GM21367 (cell line): Measurements from ENCODE around the gene XKR8.

Experiments
- ATAC-seq: cut with Tn5 transposase; IDR thresholded peaks from one replicate; pipeline ENCODE4 v1.9.1; 2021; ENCODE audit not compliant: unreplicated experiment

Gene XKR8

DNA sequence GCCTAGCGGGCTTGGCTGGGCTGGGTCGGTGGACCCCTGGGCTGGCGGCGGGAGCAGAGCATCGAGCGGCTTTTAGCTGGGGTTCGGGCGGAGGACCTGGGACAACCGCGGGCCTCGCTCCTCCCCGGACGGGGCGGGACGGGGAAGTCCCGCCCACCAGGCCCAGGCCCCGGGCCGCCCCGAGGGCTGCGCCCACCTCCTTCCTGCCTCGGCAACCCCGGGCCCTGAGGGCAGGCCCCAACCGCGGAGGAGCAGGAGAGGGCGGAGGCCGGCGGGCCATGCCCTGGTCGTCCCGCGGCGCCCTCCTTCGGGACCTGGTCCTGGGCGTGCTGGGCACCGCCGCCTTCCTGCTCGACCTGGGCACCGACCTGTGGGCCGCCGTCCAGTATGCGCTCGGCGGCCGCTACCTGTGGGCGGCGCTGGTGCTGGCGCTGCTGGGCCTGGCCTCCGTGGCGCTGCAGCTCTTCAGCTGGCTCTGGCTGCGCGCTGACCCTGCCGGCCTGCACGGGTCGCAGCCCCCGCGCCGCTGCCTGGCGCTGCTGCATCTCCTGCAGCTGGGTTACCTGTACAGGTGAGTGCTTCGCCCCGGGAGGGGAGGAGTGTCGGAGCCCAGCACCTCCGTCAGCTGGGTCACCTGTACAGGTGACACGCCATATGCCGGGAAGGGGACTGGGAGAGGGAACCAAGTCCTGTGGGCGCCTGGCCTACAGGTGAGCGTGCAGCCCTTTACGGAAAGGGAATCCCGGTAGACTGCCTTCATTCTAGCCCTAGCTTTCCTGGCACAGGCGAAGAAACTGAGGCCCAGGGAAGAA is at the start of gene XKR8:
TSS of gene XKR8 (plus strand) at position 182 of the 812 bp plus-strand sequence. CDS start at position 279, 97 bp downstream.
- peak; percentile 71 for ATAC-seq

DNA sequence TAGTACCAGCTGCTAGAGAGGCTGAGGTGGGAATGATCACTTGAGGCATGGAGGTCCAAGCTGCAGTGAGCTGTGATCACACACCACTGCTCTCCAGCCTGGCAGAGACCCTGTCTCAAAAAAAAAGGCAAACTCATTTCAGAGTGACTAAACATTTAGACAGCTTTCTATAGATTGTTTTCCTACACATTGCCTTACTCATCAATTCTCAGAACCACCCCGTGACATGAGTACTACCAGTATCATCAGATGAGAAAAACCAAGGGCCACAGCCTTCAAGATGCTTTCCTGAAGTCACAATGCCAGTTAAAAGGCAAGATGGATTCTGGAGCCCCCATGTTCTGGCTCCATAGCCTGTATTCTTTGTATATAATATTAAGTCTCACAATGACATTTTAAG is 47.3 kb upstream of the XKR8 start:
- no peak for ATAC-seq

GRCh38 chr1:27915082-27915575 is 44.6 kb upstream of the XKR8 start:
- ATAC-seq = no peak

DNA sequence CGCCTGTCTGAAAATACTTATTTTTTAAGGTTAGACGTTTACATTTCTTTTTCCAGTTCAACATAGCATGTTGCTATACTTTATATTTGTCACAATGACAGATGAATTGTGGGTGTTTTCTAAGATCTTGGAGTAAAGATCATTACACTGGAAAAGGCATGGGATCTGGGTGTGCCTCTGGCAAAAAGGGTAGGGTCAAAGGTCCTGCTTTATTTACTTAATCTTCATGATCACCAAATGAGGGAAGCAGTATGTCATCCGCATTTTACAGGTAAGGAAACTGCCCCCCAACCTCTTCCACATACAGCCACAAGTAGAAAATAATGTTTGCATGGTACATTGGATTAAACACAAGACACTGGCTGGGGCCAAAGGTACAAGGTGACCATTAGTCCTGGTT is 37.5 kb upstream of the XKR8 start:
- no peak for ATAC-seq

- ATAC-seq = no peak
Observed at GRCh38 chr1:27928216-27928954, 31.4 kb upstream of the XKR8 start.

DNA sequence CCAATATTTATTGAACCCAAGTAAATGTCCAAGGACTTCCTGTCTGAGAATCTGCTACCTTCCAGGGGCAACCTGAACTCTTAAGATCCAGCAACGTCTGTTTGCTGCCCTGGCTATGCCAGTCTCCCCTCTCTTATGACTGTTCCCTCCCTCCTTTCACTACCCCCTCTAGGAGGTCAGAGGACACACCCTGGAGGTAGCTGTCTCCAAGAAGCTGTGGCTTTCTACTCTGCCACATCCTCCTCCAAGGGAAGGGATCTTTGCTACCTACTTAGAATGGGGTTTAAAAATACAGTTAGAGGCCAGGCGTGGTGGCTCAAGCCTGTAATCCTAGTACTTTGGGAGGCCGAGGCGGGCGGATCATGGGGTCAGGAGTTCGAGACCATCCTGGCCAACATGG is 28.6 kb upstream of the XKR8 start:
- no peak for ATAC-seq

- ATAC-seq = no peak
Observed at GRCh38 chr1:27931759-27932158, 28.0 kb upstream of the XKR8 start.

- no peak for ATAC-seq
Observed at GRCh38 chr1:27934818-27935549, 24.8 kb upstream of the XKR8 start, which contains the start of gene SMPDL3B. SMPDL3B (plus strand) TSS chr1:27935000; CDS start chr1:27935184, 184 bp downstream.

- no peak for ATAC-seq
Observed at GRCh38 chr1:27935721-27936120, 24.1 kb upstream of the XKR8 start.

- ATAC-seq = no peak
Observed at GRCh38 chr1:27936370-27936769, 23.4 kb upstream of the XKR8 start.

GRCh38 chr1:27937524-27937836 is 22.3 kb upstream of the XKR8 start:
- no peak for ATAC-seq

DNA sequence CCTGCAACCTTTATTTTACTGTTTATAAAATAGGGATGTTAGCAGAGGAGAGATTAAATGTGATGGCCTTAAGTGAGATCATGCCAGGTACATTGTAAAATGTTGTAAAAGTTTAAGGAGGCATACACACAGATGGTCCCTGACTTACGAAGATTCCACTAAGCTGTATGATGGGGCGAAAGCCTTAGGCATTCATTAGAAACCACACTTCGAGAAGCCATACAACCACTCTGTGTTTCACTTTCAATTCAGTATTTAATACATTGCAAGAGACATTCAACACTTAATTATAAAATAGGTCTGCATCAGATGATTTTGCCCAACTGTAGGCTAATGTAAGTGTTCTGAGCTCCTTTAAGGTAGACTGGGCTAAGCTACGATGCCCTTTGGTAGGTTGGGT is 21.3 kb upstream of the XKR8 start:
- no peak for ATAC-seq

DNA sequence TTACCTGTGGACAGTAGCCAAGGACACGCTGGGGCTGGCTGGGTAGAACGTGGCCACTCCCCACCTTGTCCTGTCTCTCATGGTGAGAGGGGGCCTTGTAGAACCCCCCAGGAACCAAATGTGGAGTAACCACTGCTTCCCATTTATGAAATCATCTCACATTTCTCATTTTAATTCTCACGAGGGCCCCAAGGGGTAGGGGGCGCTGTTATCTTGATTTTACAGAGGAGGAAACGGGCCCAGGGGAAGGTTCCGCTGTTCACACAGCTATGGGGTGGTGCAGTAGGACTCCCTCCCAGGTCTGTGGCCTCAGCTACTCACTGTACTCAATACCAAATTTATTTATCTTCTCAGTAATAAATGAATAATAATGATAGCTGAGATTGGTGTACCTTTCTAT is 19.5 kb upstream of the XKR8 start:
- no peak for ATAC-seq

- ATAC-seq = no peak
Observed at GRCh38 chr1:27940870-27941560, 18.8 kb upstream of the XKR8 start.

DNA sequence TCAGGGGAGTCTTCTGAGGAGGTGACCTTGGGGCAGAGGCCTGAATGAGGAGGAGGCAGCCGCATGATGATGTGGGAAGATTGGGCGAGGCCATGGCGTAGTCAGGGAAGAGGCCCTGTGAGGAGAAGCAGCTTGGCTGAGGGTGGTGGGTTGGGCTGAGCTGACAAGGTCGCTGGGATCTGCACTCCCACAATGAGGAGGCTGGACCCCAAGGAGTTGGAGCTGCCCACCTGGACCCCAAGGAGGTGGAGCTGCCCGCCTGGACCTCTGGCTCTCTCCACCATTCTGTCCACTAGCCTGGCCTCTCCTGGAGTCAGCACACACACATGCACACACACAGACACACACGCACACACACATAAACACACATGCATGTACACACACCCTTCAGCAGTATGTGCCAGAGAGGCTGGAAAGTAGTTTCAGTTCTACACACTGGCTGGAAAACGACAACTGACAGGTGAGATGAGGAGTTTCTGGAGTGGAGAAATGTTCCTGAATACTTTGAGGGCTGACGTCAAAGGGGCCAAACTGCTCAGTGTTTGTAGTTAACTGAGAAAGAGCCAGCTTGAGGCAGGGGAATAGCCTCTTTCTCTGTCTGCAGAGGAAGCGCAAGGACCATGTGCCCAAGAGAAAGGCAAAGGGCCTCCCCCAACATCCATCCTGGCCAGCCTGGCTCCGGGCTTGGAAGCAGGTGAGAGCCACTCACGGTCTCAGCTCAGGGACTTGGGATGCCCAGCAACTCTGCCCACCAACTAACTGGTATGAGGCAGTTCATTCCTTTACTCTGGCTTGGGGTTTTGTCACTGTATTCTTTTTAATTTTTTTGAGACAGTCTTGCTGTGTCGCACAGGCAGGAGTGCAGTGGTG is 17.9 kb upstream of the XKR8 start:
- ATAC-seq = no peak

DNA sequence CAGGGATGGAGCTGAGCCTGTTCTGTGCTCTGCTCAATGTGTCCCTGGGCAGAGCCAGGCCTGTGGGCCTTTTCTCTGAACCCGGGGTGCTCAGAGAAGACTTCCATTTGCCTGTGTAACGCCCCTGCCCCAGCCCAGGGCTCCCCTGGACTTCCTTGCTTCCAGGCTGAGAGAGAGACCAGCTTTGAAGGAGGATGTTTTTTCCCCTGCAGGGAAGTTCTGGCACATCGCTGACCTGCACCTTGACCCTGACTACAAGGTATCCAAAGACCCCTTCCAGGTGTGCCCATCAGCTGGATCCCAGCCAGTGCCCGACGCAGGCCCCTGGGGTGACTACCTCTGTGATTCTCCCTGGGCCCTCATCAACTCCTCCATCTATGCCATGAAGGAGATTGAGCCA is 14.8 kb upstream of the XKR8 start:
- no peak for ATAC-seq

GRCh38 chr1:27949027-27949426 is 10.7 kb upstream of the XKR8 start:
- ATAC-seq = no peak

- no peak for ATAC-seq
Observed at GRCh38 chr1:27951396-27951795, 8.4 kb upstream of the XKR8 start.

GRCh38 chr1:27952147-27952546 is 7.6 kb upstream of the XKR8 start:
- ATAC-seq = no peak

DNA sequence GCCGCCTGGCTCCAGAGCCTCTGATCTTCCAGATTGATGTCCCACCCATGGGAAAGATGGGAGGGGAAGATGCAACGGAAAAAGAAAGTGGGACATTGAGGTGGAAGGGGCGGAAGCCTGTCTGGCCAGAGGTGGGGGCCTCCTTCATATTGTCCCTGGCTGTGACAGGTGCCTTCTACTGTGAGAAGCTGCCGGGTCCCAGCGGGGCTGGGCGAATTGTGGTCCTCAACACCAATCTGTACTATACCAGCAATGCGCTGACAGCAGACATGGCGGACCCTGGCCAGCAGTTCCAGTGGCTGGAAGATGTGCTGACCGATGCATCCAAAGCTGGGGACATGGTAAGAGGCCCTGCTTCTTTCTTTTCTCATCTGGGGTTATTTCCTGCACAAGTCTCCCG is 5.6 kb upstream of the XKR8 start:
- no peak for ATAC-seq
